NB4 (cell line): ENCODE measurements around the gene GPC5.

Experiments
- CTCF ChIP-seq: IDR thresholded peaks from one replicate; pipeline ENCODE4 v1.5.1; 2012; ENCODE audit warnings: low read depth, low read length
- MAX ChIP-seq: IDR thresholded peaks from 2 replicates; pipeline ENCODE4 v1.6.1; 2011; ENCODE audit warnings: low read depth, low read length

DNA sequence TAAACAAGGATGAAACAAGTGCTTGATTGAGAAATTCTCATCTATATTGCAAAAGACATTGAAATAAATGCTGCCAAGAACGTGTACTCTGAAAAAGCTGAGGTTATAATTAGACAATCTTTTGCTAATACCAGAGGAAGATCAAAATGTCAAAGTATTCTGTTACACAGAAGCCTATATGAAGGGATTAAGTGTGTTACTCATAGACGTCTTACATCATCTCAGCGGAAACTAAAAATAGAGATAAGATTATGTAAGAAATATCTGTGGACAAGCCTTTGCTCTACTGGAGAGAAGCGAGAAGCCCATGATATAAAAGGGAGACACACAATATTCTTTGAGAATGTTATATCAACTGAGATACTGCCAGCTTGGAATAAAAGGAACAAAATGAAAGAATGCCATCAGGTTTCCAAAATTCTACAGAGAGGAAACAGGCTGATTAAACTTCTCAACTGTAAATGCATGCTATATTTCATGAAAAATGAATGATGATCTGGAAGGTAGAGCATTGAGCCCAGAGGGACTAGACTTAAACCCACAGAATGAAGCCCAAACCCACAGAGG is 699.0 kb downstream of the GPC5 start:
- no peak for TF ChIP-seq CTCF
- TF ChIP-seq MAX, result no peak
